ENCODE results near the gene BIN1. TPM values are rescaled to one million over a fixed set of nuclear protein-coding genes. Genes with fewer than 3 reads are reported as not detected.

Gene BIN1
- total and polyA plus RNA-seq, 2 donors (not counting 1 experiment from before 2014, with no cell fraction given), result 90.6 to 92.3 TPM

- H3K4me2 ChIP-seq (replicated peaks; ENCODE audit: low read depth, low read length, poor library complexity, severe bottlenecking), result no peak overlapping the region
- H3K9ac ChIP-seq (ENCODE audit: low read length), result no peak overlapping the region
- Mint-ChIP-seq H3K9me3 (ENCODE audit: insufficient read depth) (no peaks in the 10 kb centered on the region), H3K27me3 (peaks cover 3% of the 10 kb centered on the region), H3K4me1 (peaks cover 15% of the 10 kb centered on the region), H3K4me3 (no peak overlapping the region), H3K27ac (no peak overlapping the region)
- DNase-seq (no peak), ATAC-seq (ENCODE audit: low read depth) (no peak)
- ChIA-PET POLR2A (interaction anchor here (1.6 kb wide), 1 partner anchor 13 kb away, joined by 5 read pairs; no protein-coding TSS in a partner anchor), CTCF (interaction anchor here (1.4 kb wide), 1 partner anchor 28 kb away, joined by 3 read pairs; no protein-coding TSS in a partner anchor)
- intact Hi-C loops (cut with micrococcal nuclease), result no loop called here
- H3K4me3 ChIP-seq (ENCODE audit: control extremely low read depth in 1 of 5, extremely low read depth in 1 of 5, insufficient read depth in 1 of 5, low read depth in 2 of 5, low read length in 4 of 5), result no peak overlapping the region
- peaks cover 11 to 15% of the 10 kb centered on the region in 2 donors for H3K4me1 ChIP-seq (ENCODE audit: control insufficient read depth in 2 of 2, insufficient read depth in 2 of 2, low read length in 2 of 2)
- no peaks in the 10 kb centered on the region for H4K20me1 ChIP-seq (ENCODE audit: control insufficient read depth, insufficient read depth, low read length, poor library complexity, severe bottlenecking)
- 100% methylated on average over 2 of the region's 2 CpGs for WGBS (ENCODE audit: insufficient coverage)
- no peak for TF ChIP-seq EZH2 (IDR thresholded peaks at IDR 0.05; ENCODE audit: borderline replicate concordance, insufficient read depth, low read depth, low read length, poor library complexity, severe bottlenecking)
- no peak for TF ChIP-seq CTCF (IDR thresholded peaks at IDR 0.05)
- peaks cover 0 to 7% (median 0%) of the 10 kb centered on the region in 4 experiments for H3K27me3 ChIP-seq (replicated peaks in 1 of 4; ENCODE audit: control extremely low read depth in 1 of 4, control insufficient read depth in 3 of 4, insufficient read depth in 4 of 4, low read length in 3 of 4)
- H2AFZ ChIP-seq (ENCODE audit: insufficient read depth, low read depth, low read length, poor library complexity, severe bottlenecking), result no peak overlapping the region
- H3K36me3 ChIP-seq (replicated peaks in 1 of 2; ENCODE audit: control extremely low read depth in 1 of 2, control insufficient read depth in 1 of 2, extremely low read depth in 1 of 2, insufficient read depth in 2 of 2, low read length in 1 of 2), result no peaks in the 10 kb centered on the region
- H3K79me2 ChIP-seq (ENCODE audit: control insufficient read depth, insufficient read depth, low read length), result no peaks in the 10 kb centered on the region
- no peak overlapping the region for H3K27ac ChIP-seq (ENCODE audit: low read length in 2 of 2)
- H3K9me3 ChIP-seq (ENCODE audit: control extremely low read depth in 1 of 3, control insufficient read depth in 2 of 3, insufficient read depth in 1 of 3, low read length in 2 of 3), result no peaks in the 10 kb centered on the region
Measured at GRCh38 chr2:127095367-127095641, 11.7 kb downstream of the BIN1 start.

- Histone ChIP-seq H3K27ac (ENCODE audit: low read length in 2 of 2) (no peak overlapping the region), H3K4me2 (replicated peaks; ENCODE audit: low read depth, low read length, poor library complexity, severe bottlenecking) (no peak overlapping the region), H3K9me3 (ENCODE audit: control extremely low read depth in 1 of 3, control insufficient read depth in 2 of 3, insufficient read depth in 1 of 3, low read length in 2 of 3) (no peaks in the 10 kb centered on the region), H3K36me3 (replicated peaks in 1 of 2; ENCODE audit: control extremely low read depth in 1 of 2, control insufficient read depth in 1 of 2, extremely low read depth in 1 of 2, insufficient read depth in 2 of 2, low read length in 1 of 2) (no peaks in the 10 kb centered on the region), H3K9ac (ENCODE audit: low read length) (no peak overlapping the region), H3K27me3 (replicated peaks in 1 of 4; ENCODE audit: control extremely low read depth in 1 of 4, control insufficient read depth in 3 of 4, insufficient read depth in 4 of 4, low read length in 3 of 4) (peaks cover 0 to 7% (median 0%) of the 10 kb centered on the region in 4 experiments), H3K79me2 (ENCODE audit: control insufficient read depth, insufficient read depth, low read length) (no peaks in the 10 kb centered on the region), H2AFZ (ENCODE audit: insufficient read depth, low read depth, low read length, poor library complexity, severe bottlenecking) (no peak overlapping the region), H3K4me1 (ENCODE audit: control insufficient read depth in 2 of 2, insufficient read depth in 2 of 2, low read length in 2 of 2) (peaks cover 11 to 15% of the 10 kb centered on the region in 2 donors), H4K20me1 (ENCODE audit: control insufficient read depth, insufficient read depth, low read length, poor library complexity, severe bottlenecking) (no peaks in the 10 kb centered on the region), H3K4me3 (ENCODE audit: control extremely low read depth in 1 of 5, extremely low read depth in 1 of 5, insufficient read depth in 1 of 5, low read depth in 2 of 5, low read length in 4 of 5) (no peak overlapping the region)
- TF ChIP-seq EZH2 (IDR thresholded peaks at IDR 0.05; ENCODE audit: borderline replicate concordance, insufficient read depth, low read depth, low read length, poor library complexity, severe bottlenecking), result no peak
- no peak for TF ChIP-seq CTCF (IDR thresholded peaks at IDR 0.05)
- CTCF ChIA-PET, result no interaction called here
- 85% methylated on average over 16 of the region's 17 CpGs for WGBS (ENCODE audit: insufficient coverage)
- H3K4me3 Mint-ChIP-seq, result no peak overlapping the region
- H3K27ac Mint-ChIP-seq, result no peak overlapping the region
- H3K27me3 Mint-ChIP-seq, result peaks cover 3% of the 10 kb centered on the region
- DNase-seq (no peak), ATAC-seq (ENCODE audit: low read depth) (no peak)
- peaks cover 15% of the 10 kb centered on the region for H3K4me1 Mint-ChIP-seq
- POLR2A ChIA-PET, result interaction anchor here (1.6 kb wide), 1 partner anchor 13 kb away, joined by 5 read pairs; no protein-coding TSS in a partner anchor
- intact Hi-C loops (cut with micrococcal nuclease), result no loop called here
- H3K9me3 Mint-ChIP-seq (ENCODE audit: insufficient read depth), result no peaks in the 10 kb centered on the region
Measured at GRCh38 chr2:127094509-127095366, 12.2 kb downstream of the BIN1 start.
